Psoas muscle (tissue), 8 donors: ENCODE data around the gene UPF1. TPM values are rescaled to one million over a fixed set of nuclear protein-coding genes. Genes with fewer than 3 reads are reported as not detected.

Experiments
- ATAC-seq, 4 donors: fragments of 200-7000 bp; cut with Tn5 transposase; one replicate each; pipeline ENCODE4 v1.9.1; 2020; ENCODE audit warnings: moderate library complexity in 3 of 4, mild to moderate bottlenecking in 2 of 4
- DNase-seq, 2 donors: peaks; one replicate each; pipeline ENCODE4 v3.0.0-alpha.2; 2020
- H3K27ac ChIP-seq: fragments of 200-600 bp; one replicate; pipeline ENCODE4 v1.8.0; 2022
- H3K27me3 ChIP-seq, 3 donors: fragments of 200-600 bp in 1 of 3; one replicate each; pipeline versions ENCODE4 v1.6.1 to v1.8.0; 2013 to 2022; ENCODE audit warnings: low read length in 2 of 3, mild to moderate bottlenecking in 2 of 3, moderate library complexity in 1 of 3; ENCODE audit not compliant: insufficient read depth in 3 of 3
- H3K36me3 ChIP-seq, 2 donors: fragments of 200-600 bp in 1 of 2; one replicate each; pipeline versions ENCODE4 v1.6.1 to v1.8.0; 2013 to 2022; ENCODE audit warnings: low read depth in 1 of 2, mild to moderate bottlenecking in 1 of 2, moderate library complexity in 1 of 2; ENCODE audit not compliant: insufficient read depth in 1 of 2
- H3K4me1 ChIP-seq: fragments of 200-600 bp; one replicate; pipeline ENCODE4 v1.8.0; 2022
- H3K4me3 ChIP-seq: fragments of 200-600 bp; one replicate; pipeline ENCODE4 v1.8.0; 2022; ENCODE audit warnings: mild to moderate bottlenecking
- H3K9me3 ChIP-seq: fragments of 200-600 bp; one replicate; pipeline ENCODE4 v1.8.0; 2022
- WGBS, 3 donors: extraction: QIAGEN DNeasy Blood & Tissue Kit; methylation state at CpG; one replicate each; pipeline versions ENCODE4 v1.1.6 to v1.1.7; 2013; 5-methylcytosine and 5-hydroxymethylcytosine counted together
- intact Hi-C, 2 donors: fragments of 100-400 bp; cut with DNase I; formaldehyde crosslinking; loops; one replicate each; pipeline versions ENCODE4 v1.11.0 to v1.14.2; 2022
- polyA plus RNA-seq, 3 donors: library from polyadenylated mRNA; stranded (reverse); fragments of 200-250 nt; gene quantifications; one replicate each; pipeline ENCODE4 v1.2.3, GENCODE V29; 2013
- total RNA-seq, 4 donors: library from RNA; stranded (reverse); fragmentation: NEBNext Ultra II Directional in 2 of 4; extraction: Animal tissue kit (Norgen Biotek cat#: 25700) in 2 of 4; gene quantifications; one replicate each; pipeline versions ENCODE4 v1.2.1 to v1.2.4, GENCODE V29; 2021 to 2023
- TF ChIP-seq, protein P1 (sequence below): fragments of 200-600 bp; IDR thresholded peaks from one replicate; pipeline ENCODE4 v1.8.0; 2022; ENCODE audit warnings: antibody characterized with exemption
- donor health status: healthy with polysubstance abuse.
- donor health status: DM: no; HTN: no; CAD: no; lungs with moderate emphysema.
- donor health status: Bipolar disorder and iron deficiency.
- donor health status: healthy.
- donor health status: DM: yes; HTN: yes; CAD: no.
- donor health status: DM: no; HTN: no; CAD: no.
- donor health status: DM: no; HTN: no; CAD: no.
- donor health status: DM: yes; HTN: yes; CAD: no.

UPF1 gene
- total and polyA plus RNA-seq, 7 donors, result 15.6 to 45.0 (median 34.6) TPM

DNA sequence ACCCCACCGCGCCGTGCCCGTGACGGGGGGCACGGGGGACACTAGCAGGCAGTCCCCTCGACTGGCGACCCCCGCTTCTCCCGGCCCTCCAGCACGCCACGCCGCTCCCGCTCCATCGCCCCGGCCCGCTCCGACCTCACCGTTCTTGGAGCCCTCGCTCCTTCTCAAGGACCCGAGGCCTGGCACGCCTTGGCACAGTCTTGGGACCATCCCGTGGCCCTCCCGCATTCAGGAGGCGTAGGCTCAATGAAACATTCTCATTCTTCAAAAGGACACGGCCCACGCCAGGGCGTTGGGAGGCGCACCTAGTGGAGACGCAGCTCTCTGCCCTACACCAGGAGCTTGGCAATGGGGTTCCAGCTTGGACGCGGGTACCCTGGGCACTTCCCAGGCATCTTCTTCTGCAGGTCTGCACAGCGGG, 64.7 kb downstream of the UPF1 start:
- 19 to 33% (median 25%) methylated on average over 24 to 33 of the region's 33 CpGs for WGBS, 3 donors
- intact Hi-C loops, result no loop called here
- Histone ChIP-seq H3K4me3 (peak overlapping the region; percentile 45), H3K36me3 (peaks cover 0 to 22% of the 10 kb centered on the region in 2 donors), H3K27me3 (no peaks in the 10 kb centered on the region), H3K4me1 (peaks cover 14% of the 10 kb centered on the region), H3K27ac (no peak overlapping the region), H3K9me3 (no peaks in the 10 kb centered on the region)
- DNase-seq (no peak), ATAC-seq (no peak)
- TF ChIP-seq, protein P1, sequence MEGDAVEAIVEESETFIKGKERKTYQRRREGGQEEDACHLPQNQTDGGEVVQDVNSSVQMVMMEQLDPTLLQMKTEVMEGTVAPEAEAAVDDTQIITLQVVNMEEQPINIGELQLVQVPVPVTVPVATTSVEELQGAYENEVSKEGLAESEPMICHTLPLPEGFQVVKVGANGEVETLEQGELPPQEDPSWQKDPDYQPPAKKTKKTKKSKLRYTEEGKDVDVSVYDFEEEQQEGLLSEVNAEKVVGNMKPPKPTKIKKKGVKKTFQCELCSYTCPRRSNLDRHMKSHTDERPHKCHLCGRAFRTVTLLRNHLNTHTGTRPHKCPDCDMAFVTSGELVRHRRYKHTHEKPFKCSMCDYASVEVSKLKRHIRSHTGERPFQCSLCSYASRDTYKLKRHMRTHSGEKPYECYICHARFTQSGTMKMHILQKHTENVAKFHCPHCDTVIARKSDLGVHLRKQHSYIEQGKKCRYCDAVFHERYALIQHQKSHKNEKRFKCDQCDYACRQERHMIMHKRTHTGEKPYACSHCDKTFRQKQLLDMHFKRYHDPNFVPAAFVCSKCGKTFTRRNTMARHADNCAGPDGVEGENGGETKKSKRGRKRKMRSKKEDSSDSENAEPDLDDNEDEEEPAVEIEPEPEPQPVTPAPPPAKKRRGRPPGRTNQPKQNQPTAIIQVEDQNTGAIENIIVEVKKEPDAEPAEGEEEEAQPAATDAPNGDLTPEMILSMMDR, result no peak

DNA sequence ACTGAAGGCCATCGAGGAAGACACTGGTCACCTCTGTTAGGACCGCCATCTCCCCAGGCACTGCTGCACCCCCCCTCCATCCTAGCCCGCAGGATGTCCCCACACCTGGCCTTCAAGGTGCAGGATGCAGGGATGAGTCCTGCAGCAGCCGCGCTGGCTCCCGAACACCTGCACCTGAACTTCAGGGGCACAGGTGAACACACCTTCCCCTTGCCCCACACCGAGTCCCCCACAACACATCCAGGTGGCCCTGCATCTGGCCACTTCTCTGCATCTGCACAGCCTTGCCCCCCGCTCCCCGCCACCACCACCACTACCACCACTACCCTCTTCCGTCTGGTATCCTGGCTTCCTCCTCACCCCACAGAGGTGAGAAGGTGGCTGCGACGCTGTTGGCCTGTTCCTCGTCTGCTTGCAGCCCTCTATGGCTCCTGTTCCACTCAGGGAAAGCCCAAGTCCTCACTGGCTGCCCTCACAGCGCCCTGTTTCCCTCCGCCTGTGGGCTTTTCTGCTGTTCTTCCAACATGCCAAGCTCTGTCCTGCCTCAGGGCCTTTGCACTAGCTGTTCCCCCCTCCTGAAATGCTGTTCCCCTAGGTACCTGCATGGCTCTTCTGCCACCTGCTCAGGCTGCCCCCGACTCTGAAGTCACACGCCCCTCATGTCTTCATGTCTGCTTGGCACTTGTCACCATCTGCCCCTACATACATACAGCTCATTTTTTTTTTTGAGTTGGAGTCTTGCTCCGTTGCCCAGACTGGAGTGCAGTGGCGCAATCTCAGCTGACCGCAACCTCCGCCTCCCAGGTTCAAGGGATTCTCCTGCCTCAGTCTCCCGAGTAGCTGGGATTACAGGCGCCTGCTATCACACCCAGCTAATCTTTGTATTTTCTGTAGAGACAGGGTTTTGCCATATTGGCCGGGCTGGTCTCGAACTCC, 65.6 kb downstream of the UPF1 start:
- H3K9me3 ChIP-seq, result no peaks in the 10 kb centered on the region
- no peaks in the 10 kb centered on the region for H3K27me3 ChIP-seq
- no peak overlapping the region for H3K4me3 ChIP-seq
- ATAC-seq (no peak), DNase-seq (no peak)
- intact Hi-C loops, result no loop called here
- TF ChIP-seq, protein P1, result no peak
- H3K36me3 ChIP-seq, result peaks cover 0 to 26% of the 10 kb centered on the region in 2 donors
- 94 to 95% (median 94%) methylated on average over 25 of the region's 25 CpGs for WGBS, 3 donors
- peaks cover 14% of the 10 kb centered on the region for H3K4me1 ChIP-seq
- peak overlapping the region; percentile 16 for H3K27ac ChIP-seq

DNA sequence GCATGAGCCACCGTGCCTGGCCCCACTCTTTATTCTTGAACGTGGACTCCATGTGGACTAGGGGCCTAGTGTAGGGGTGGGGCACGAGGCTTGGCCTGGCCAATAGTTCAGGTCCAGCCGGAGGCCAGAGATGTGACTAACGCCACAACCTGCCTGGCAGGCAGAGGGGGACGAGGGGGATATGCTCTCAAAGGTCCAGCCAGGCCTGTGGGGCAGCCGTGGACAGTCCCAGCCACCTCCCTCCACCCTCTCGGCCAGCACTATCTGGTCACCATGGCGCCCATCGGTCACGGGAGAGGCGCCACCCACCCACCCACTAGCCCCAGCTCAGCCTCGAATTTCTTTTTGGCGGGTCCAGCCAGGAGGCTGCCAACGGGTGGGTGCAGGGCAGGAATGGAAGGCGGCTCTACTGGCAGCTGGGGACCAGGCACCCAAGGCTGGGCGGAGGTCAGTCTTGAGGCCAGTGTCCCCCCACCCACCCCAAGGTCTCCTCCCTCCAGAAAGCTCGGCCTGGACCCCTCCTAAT, 66.4 kb downstream of the UPF1 start:
- peaks cover 14% of the 10 kb centered on the region for H3K4me1 ChIP-seq
- WGBS, 3 donors, result 35 to 49% (median 37%) methylated on average over 15 to 18 of the region's 18 CpGs
- H3K27me3 ChIP-seq, result no peaks in the 10 kb centered on the region
- DNase-seq, result no peak
- ATAC-seq, result peak in 1 of 4 donors; percentile 5
- TF ChIP-seq, protein P1, result no peak
- peak overlapping the region; percentile 16 for H3K27ac ChIP-seq
- H3K36me3 ChIP-seq, result peaks cover 0 to 30% of the 10 kb centered on the region in 2 donors
- H3K9me3 ChIP-seq, result no peaks in the 10 kb centered on the region
- intact Hi-C loops, result no loop called here
- H3K4me3 ChIP-seq, result no peak overlapping the region

DNA sequence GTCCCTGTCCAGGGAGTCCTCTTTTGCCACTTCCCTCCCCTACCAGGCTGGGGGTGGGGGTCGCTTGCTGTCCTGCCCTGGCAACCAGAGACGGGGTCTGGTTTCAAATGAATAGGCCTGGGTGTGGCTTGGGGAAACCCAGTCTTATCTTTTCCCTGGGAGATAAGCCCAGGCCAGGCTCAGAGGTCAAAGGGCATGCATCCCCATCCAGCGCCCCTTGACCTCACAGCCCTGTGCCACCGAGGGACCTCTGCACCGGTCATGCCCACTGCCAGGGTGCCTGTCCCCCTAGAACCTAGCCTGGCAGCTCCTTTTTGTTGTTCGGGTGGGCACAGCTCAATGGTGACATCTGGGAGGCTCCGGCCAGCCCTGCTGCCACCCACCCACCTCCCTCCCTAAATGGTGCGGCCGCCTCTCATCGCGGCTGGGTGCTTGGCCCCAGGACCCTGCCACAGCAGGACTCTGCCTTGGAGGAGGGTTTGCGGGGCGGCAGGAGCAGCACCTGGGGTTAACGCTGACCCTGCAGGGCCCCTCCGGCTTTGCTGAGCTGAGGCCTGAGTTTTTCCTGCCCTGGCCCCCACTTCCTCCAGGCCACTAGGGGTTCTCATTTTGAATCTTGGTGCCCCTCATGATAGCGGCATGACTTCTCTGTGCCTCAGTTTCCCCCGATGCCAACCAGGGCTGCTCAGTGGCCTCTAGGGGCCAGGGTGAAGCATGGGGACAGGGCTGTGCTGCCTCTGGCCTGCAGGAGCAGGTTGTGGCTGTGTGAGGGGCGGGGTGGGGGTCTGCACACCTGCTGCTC, 67.0 kb downstream of the UPF1 start:
- intact Hi-C loops, result no loop called here
- H3K27ac ChIP-seq, result no peak overlapping the region
- DNase-seq (no peak), ATAC-seq (no peak)
- H3K4me3 ChIP-seq, result no peak overlapping the region
- TF ChIP-seq, protein P1, result no peak
- H3K4me1 ChIP-seq, result peaks cover 13% of the 10 kb centered on the region
- no peaks in the 10 kb centered on the region for H3K9me3 ChIP-seq
- no peaks in the 10 kb centered on the region for H3K27me3 ChIP-seq
- WGBS, 3 donors, result 69 to 75% (median 70%) methylated on average over 18 of the region's 18 CpGs
- H3K36me3 ChIP-seq, result peaks cover 0 to 32% of the 10 kb centered on the region in 2 donors
